ENCODE measurements around the gene ATXN1.
A peak's percentile ranks its signal among the peaks of the same experiment; 100 is the strongest.

Gene ATXN1

GRCh38 chr6:16639684-16640480 is 121.4 kb downstream of the ATXN1 start:
- H3K9me3 ChIP-seq (ENCODE audit: severe bottlenecking): no peaks in the 10 kb centered on the region
- H3K36me3 ChIP-seq (ENCODE audit: low read depth): no peaks in the 10 kb centered on the region; the same call in 1 of the 2 replicates
- no peak overlapping the region for H3K4me3 ChIP-seq (ENCODE audit: severe bottlenecking)
- H3K27me3 ChIP-seq (ENCODE audit: insufficient read depth, poor library complexity, severe bottlenecking): no peaks in the 10 kb centered on the region
- H3K4me1 ChIP-seq (ENCODE audit: insufficient read depth, poor library complexity, severe bottlenecking): peaks cover 24% of the 10 kb centered on the region
- no peak for TF ChIP-seq CTCF (IDR thresholded peaks at IDR 0.05; ENCODE audit: poor library complexity, severe bottlenecking)
- DNase-seq (ENCODE audit: low spot score) (no peak), ATAC-seq (ENCODE audit: low read depth) (peak; percentile 97)
- H3K27ac ChIP-seq (ENCODE audit: poor library complexity, severe bottlenecking): peak overlapping the region; percentile 43

GRCh38 chr6:16637635-16638034 is 123.6 kb downstream of the ATXN1 start:
- H3K4me1 ChIP-seq (ENCODE audit: insufficient read depth, poor library complexity, severe bottlenecking): peaks cover 24% of the 10 kb centered on the region
- ATAC-seq (ENCODE audit: low read depth): no peak
- H3K4me3 ChIP-seq (ENCODE audit: severe bottlenecking): no peak overlapping the region
- H3K27me3 ChIP-seq (ENCODE audit: insufficient read depth, poor library complexity, severe bottlenecking): no peaks in the 10 kb centered on the region
- H3K27ac ChIP-seq (ENCODE audit: poor library complexity, severe bottlenecking): no peak overlapping the region
- DNase-seq (ENCODE audit: low spot score): no peak
- no peaks in the 10 kb centered on the region; the same call in 1 of the 2 replicates for H3K36me3 ChIP-seq (ENCODE audit: low read depth)
- TF ChIP-seq CTCF (IDR thresholded peaks at IDR 0.05; ENCODE audit: poor library complexity, severe bottlenecking): no peak
- no peaks in the 10 kb centered on the region for H3K9me3 ChIP-seq (ENCODE audit: severe bottlenecking)

GRCh38 chr6:16635810-16636602 is 125.3 kb downstream of the ATXN1 start:
- peaks cover 24% of the 10 kb centered on the region for H3K4me1 ChIP-seq (ENCODE audit: insufficient read depth, poor library complexity, severe bottlenecking)
- TF ChIP-seq CTCF (IDR thresholded peaks at IDR 0.05; ENCODE audit: poor library complexity, severe bottlenecking): no peak
- H3K27ac ChIP-seq (ENCODE audit: poor library complexity, severe bottlenecking): no peak overlapping the region
- H3K9me3 ChIP-seq (ENCODE audit: severe bottlenecking): no peaks in the 10 kb centered on the region
- no peaks in the 10 kb centered on the region; the same call in 1 of the 2 replicates for H3K36me3 ChIP-seq (ENCODE audit: low read depth)
- H3K4me3 ChIP-seq (ENCODE audit: severe bottlenecking): no peak overlapping the region
- DNase-seq (ENCODE audit: low spot score): no peak
- ATAC-seq (ENCODE audit: low read depth): peak; percentile 49; the same call in 2 of the 3 replicates
- no peaks in the 10 kb centered on the region for H3K27me3 ChIP-seq (ENCODE audit: insufficient read depth, poor library complexity, severe bottlenecking)

- no peaks in the 10 kb centered on the region for H3K27me3 ChIP-seq (ENCODE audit: insufficient read depth, poor library complexity, severe bottlenecking)
- ATAC-seq (ENCODE audit: low read depth) (no peak), DNase-seq (ENCODE audit: low spot score) (no peak)
- no peak overlapping the region for H3K27ac ChIP-seq (ENCODE audit: poor library complexity, severe bottlenecking)
- no peaks in the 10 kb centered on the region for H3K9me3 ChIP-seq (ENCODE audit: severe bottlenecking)
- no peak for TF ChIP-seq CTCF (IDR thresholded peaks at IDR 0.05; ENCODE audit: poor library complexity, severe bottlenecking)
- peaks cover 24% of the 10 kb centered on the region for H3K4me1 ChIP-seq (ENCODE audit: insufficient read depth, poor library complexity, severe bottlenecking)
- no peak overlapping the region for H3K4me3 ChIP-seq (ENCODE audit: severe bottlenecking)
- H3K36me3 ChIP-seq (ENCODE audit: low read depth): no peaks in the 10 kb centered on the region; the same call in 1 of the 2 replicates
These were observed 125.9 kb downstream of the ATXN1 start for GRCh38 chr6:16635291-16635809.

Data from RWPE2 (cell line).